ENCODE measurements around the gene STK10.
"Not testable (repeated sequence)": the region's sequence is repeated elsewhere in the genome, so short reads cannot be mapped to it uniquely, and the experiment has no call there.

The STK10 gene

DNA sequence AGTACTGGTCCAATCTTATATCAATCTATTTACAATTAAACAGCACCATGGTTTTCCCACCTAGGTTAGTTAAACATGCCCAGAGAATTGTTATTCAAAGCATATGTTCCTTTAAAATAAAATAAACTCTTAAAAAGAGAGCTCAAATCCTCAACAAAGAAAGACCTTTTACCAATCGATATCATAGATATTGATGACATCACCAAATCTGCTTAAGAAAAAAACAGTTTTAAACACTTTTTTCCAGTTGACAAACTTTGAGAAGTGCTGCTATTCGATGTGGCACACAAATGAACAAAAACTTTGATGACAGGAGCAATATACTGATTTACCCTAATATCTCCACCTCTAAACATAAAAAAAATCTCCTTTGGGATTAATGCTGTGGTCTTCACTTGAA is 21.7 kb upstream of the STK10 start:
- in situ Hi-C loops (cut with HindIII; ENCODE audit: low pct_unique_long_range_greater_than_20kb, low sequenced_read_pairs): no loop called here
- no peak for DNase-seq (ENCODE audit: low read depth in 1 of 2, low spot score in 1 of 2)
- TF ChIP-seq JUND (IDR thresholded peaks at IDR 0.05; ENCODE audit: low read depth): no peak

DNA sequence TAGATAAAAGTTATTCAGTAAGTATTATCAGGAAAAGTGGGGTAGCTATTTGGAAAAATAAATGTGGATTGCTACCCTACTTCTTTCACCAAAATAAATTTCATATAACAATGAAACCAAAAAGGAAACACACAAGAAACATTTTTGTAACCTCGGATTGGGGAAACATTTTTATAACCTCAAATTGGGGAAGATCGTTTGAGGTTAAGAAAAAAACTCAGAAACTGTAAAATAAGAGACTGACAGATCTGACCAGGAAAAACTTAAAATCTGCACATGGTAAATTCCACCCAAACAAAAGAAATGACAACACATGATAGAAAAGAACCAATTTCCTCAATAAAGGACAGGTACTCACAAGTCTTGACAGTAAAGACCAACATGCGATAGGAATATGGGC is 19.5 kb upstream of the STK10 start:
- TF ChIP-seq JUND (IDR thresholded peaks at IDR 0.05; ENCODE audit: low read depth): no peak
- no peak for DNase-seq (ENCODE audit: low read depth in 1 of 2, low spot score in 1 of 2)
- in situ Hi-C loops (cut with HindIII; ENCODE audit: low pct_unique_long_range_greater_than_20kb, low sequenced_read_pairs): no loop called here

GRCh38 chr5:172205984-172206383 is 18.0 kb upstream of the STK10 start:
- DNase-seq (ENCODE audit: low read depth in 1 of 2, low spot score in 1 of 2); in situ Hi-C loops (cut with HindIII; ENCODE audit: low pct_unique_long_range_greater_than_20kb, low sequenced_read_pairs): not testable (repeated sequence)

GRCh38 chr5:172200476-172200875 is 12.5 kb upstream of the STK10 start:
- no peak for TF ChIP-seq JUND (IDR thresholded peaks at IDR 0.05; ENCODE audit: low read depth)
- in situ Hi-C loops (cut with HindIII; ENCODE audit: low pct_unique_long_range_greater_than_20kb, low sequenced_read_pairs): no loop called here
- DNase-seq (ENCODE audit: low read depth in 1 of 2, low spot score in 1 of 2): no peak

GRCh38 chr5:172199446-172199845 is 11.4 kb upstream of the STK10 start:
- DNase-seq (ENCODE audit: low read depth in 1 of 2, low spot score in 1 of 2): no peak
- in situ Hi-C loops (cut with HindIII; ENCODE audit: low pct_unique_long_range_greater_than_20kb, low sequenced_read_pairs): no loop called here
- TF ChIP-seq JUND (IDR thresholded peaks at IDR 0.05; ENCODE audit: low read depth): no peak

DNA sequence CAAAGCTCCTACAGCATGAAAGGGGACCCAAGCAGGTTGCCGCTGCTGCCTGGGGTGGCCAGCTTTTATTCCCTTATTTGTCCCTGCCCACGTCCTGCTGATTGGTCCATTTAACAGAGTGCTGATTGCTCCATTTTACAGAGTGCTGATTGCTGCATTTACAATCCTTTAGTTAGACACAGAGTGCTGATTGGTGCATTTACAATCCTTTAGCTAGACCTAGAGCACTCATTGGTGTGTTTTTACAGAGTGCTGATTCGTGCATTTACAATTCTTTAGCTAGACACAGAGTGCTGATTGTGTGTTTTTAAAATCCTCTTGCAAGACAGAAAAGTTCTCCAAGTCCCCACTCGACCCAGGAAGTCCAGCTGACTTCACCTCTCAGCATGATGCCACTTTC is 9.8 kb upstream of the STK10 start:
- in situ Hi-C loops (cut with HindIII; ENCODE audit: low pct_unique_long_range_greater_than_20kb, low sequenced_read_pairs); DNase-seq (ENCODE audit: low read depth in 1 of 2, low spot score in 1 of 2): not testable (repeated sequence)

DNA sequence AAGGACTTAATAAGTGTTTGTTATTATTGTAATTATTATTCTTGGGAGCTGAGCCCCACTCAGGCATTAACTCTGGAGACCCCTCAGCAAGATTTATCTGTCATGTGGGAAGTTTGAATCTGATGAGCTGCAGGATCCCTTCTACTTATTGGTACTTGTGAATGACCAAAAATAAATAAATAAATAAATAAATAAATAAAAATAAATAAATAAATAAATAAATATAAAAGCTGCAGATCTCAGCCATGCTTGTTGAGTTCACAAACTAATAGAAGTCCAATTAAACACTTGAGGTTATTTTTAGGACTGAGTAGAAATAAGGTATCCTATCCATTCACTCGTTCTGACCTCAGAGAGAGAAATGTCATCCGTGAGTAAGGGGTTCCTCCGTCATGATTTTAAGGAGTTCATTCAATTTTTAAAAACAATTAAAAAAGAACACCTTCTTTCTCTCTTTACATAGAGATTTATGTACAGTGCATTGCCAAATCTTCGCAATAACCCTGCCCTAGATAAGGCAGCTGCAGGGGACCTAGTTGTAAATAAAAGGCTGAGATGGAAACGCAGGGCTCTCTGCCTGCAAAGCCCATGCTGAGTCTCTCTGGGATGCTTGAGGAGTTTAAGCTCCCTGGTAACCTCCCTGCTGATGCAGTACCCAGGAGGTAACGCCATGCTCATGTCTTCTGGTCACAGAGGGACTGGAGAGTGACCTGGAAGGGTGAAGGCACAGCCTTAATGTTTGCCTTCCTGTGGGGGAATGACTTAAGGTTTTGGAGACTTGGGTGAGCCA is 7.2 kb upstream of the STK10 start:
- TF ChIP-seq JUND (IDR thresholded peaks at IDR 0.05; ENCODE audit: low read depth): no peak
- DNase-seq (ENCODE audit: low read depth in 1 of 2, low spot score in 1 of 2): no peak
- in situ Hi-C loops (cut with HindIII; ENCODE audit: low pct_unique_long_range_greater_than_20kb, low sequenced_read_pairs): no loop called here

DNA sequence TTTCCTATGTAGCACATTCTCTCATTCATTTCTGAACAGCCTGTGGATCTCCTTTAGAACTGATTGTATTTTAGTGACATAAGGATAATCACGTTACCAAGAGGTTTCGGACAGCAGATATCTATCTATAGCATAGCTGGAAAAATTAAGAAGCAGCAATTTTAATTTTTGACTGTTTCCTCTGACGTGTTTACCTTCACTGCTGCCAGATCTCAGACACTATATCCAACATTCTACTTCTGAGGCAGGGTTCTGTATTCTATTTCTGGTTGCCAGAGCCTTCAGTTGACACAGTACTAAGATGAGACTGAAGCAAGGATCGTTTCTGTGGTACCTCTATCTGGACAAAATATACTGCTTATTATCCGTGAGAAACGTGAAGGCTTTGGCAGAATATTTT is 5.8 kb upstream of the STK10 start, which contains the start of gene EFCAB9:
Gene EFCAB9, plus strand, starts transcription at position 301 of the 400 bp plus-strand sequence. Its CDS starts 1 bp downstream, at position 302.
- TF ChIP-seq JUND (IDR thresholded peaks at IDR 0.05; ENCODE audit: low read depth): no peak
- in situ Hi-C loops (cut with HindIII; ENCODE audit: low pct_unique_long_range_greater_than_20kb, low sequenced_read_pairs): no loop called here
- no peak for DNase-seq (ENCODE audit: low read depth in 1 of 2, low spot score in 1 of 2)

DNA sequence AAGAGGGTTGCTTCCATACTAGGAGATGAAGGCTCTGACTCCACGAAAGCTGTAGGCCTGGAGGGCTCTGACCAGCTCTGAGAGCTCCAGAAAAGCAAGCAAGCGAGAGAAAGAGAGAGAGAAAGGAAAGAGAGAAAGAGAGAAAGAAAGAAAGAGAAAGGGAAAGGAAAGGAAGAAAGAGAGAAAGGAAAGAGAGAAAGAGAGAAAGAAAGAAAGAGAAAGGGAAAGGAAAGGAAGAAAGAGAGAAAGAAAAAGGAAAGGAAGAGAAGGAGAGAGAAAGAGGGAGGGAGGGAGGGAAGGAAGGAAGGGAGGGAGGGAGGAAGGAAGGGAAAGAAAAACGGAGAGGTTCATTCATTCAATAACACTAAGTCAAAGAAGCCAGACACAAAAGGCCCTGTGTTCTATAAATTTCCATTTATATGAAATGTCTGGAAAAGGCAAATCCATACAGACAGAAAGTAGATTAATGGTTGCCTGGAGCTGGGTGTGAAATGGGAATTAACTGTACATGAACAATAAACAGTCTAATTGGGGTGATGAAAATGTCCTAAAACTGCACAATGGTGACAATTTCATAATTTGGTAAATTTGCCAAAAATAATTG is 1.8 kb upstream of the STK10 start:
- in situ Hi-C loops (cut with HindIII; ENCODE audit: low pct_unique_long_range_greater_than_20kb, low sequenced_read_pairs): no loop called here
- DNase-seq (ENCODE audit: low read depth in 1 of 2, low spot score in 1 of 2): no peak
- no peak for TF ChIP-seq JUND (IDR thresholded peaks at IDR 0.05; ENCODE audit: low read depth)

DNA sequence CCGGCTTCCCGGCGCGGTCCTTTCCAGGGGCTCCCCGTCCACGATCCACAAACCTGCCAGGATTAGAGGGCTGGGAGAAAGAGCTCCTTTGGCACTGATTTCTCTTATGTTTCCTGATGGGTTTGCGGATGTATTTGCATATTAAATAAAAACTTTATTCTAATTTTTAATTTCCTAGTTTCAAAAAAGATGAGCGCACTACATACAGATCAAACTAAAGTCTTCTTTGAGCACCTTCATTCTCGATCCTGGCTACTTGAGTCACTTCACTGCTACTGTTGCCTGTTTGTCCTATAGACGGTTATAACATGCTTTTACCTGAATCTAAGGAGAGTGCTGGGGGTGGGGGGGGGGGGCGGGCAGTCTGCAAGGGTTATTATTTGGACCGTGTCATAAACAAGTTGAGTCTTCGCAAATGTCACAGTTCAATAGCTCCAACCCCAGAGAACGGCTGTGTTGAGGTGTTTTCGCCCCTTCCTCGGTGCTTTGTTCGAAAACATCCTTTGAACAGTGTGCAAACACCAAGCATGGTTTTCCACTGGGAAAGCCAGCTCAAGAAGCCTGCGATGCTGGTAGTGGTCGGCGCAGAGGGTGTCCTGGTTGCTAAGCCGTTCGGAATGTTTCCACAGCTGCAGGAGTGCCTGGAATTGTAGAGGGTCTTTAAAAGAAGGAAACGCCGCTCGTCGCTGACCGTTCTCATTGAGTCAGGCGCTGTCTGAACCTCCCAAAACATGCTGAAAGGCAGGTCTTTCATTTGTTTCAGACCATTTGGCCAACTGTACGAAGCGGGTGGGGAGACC is 1.1 kb upstream of the STK10 start:
- in situ Hi-C loops (cut with HindIII; ENCODE audit: low pct_unique_long_range_greater_than_20kb, low sequenced_read_pairs): no loop called here
- no peak for DNase-seq (ENCODE audit: low read depth in 1 of 2, low spot score in 1 of 2)
- no peak for TF ChIP-seq JUND (IDR thresholded peaks at IDR 0.05; ENCODE audit: low read depth)

GRCh38 chr5:172187118-172188032 is 649 bp downstream of the STK10 start:
- in situ Hi-C loops (cut with HindIII; ENCODE audit: low pct_unique_long_range_greater_than_20kb, low sequenced_read_pairs): no loop called here
- DNase-seq (ENCODE audit: low read depth in 1 of 2, low spot score in 1 of 2): peak; percentile 35 to 39
- no peak for TF ChIP-seq JUND (IDR thresholded peaks at IDR 0.05; ENCODE audit: low read depth)

GRCh38 chr5:172186114-172186695 is 1.8 kb downstream of the STK10 start:
- TF ChIP-seq JUND (IDR thresholded peaks at IDR 0.05; ENCODE audit: low read depth): no peak
- in situ Hi-C loops (cut with HindIII; ENCODE audit: low pct_unique_long_range_greater_than_20kb, low sequenced_read_pairs): no loop called here
- no peak for DNase-seq (ENCODE audit: low read depth in 1 of 2, low spot score in 1 of 2)
